H9 (cell line): ENCODE results near the gene PSMD1. TPM values are rescaled to one million over a fixed set of nuclear protein-coding genes. Genes with fewer than 3 reads are reported as not detected.

Experiments used
- DNase-seq: peaks from one replicate; pipeline ENCODE4 v3.0.0-alpha.2; 2017
- H2AFZ ChIP-seq: one replicate; pipeline ENCODE4 v1.6.1; 2013; ENCODE audit warnings: mild to moderate bottlenecking, low read length, control low read depth, moderate library complexity
- H2AK5ac ChIP-seq: 2 replicates; pipeline ENCODE4 v1.6.1; 2013; ENCODE audit warnings: low read length, control low read depth, mixed read lengths; ENCODE audit not compliant: insufficient read length
- H2BK120ac ChIP-seq: one replicate; pipeline ENCODE4 v1.6.1; 2013; ENCODE audit warnings: low read depth, mild to moderate bottlenecking, low read length, control low read depth, inconsistent platforms; ENCODE audit not compliant: poor library complexity, severe bottlenecking
- H2BK12ac ChIP-seq: 2 replicates; pipeline ENCODE4 v1.6.1; 2013; ENCODE audit warnings: low read length, control low read depth, mixed read lengths, low read depth; ENCODE audit not compliant: insufficient read length
- H2BK15ac ChIP-seq: 2 replicates; pipeline ENCODE4 v1.6.1; 2013; ENCODE audit warnings: low read depth, low read length, control low read depth
- H2BK20ac ChIP-seq: one replicate; pipeline ENCODE4 v1.6.1; 2013; ENCODE audit warnings: low read depth, mild to moderate bottlenecking, low read length, control low read depth, inconsistent platforms; ENCODE audit not compliant: poor library complexity, severe bottlenecking
- H2BK5ac ChIP-seq: 2 replicates; pipeline ENCODE4 v1.6.1; 2013; ENCODE audit warnings: low read length, control low read depth, mixed read lengths; ENCODE audit not compliant: insufficient read length
- H3K14ac ChIP-seq: 2 replicates; pipeline ENCODE4 v1.6.1; 2013; ENCODE audit warnings: low read length, control low read depth; ENCODE audit not compliant: insufficient read depth
- H3K18ac ChIP-seq: 2 replicates; pipeline ENCODE4 v1.6.1; 2013; ENCODE audit warnings: low read depth, mild to moderate bottlenecking, mixed read lengths, low read length, control low read depth; ENCODE audit not compliant: insufficient read length
- H3K23ac ChIP-seq: 2 replicates; pipeline ENCODE4 v1.6.1; 2013; ENCODE audit warnings: low read length, control low read depth, mixed read lengths, low read depth; ENCODE audit not compliant: insufficient read length
- H3K23me2 ChIP-seq: 2 replicates; pipeline ENCODE4 v1.6.1; 2013; ENCODE audit warnings: low read depth, mild to moderate bottlenecking, mixed read lengths, low read length, control low read depth; ENCODE audit not compliant: insufficient read length, poor library complexity, severe bottlenecking
- H3K27ac ChIP-seq: 2 replicates; pipeline ENCODE4 v1.5.1; 2013; ENCODE audit warnings: low read length, control low read depth, mixed read lengths, low read depth; ENCODE audit not compliant: insufficient read length
- H3K27me3 ChIP-seq: 2 replicates; pipeline ENCODE4 v1.6.1; 2013; ENCODE audit warnings: low read length, control low read depth, inconsistent platforms; ENCODE audit not compliant: insufficient read depth
- H3K4ac ChIP-seq: 2 replicates; pipeline ENCODE4 v1.6.1; 2013; ENCODE audit warnings: low read depth, mild to moderate bottlenecking, control low read depth, inconsistent platforms, low read length, moderate library complexity
- H3K4me1 ChIP-seq: 2 replicates; pipeline ENCODE4 v1.6.1; 2013; ENCODE audit warnings: low read length, control low read depth, inconsistent platforms; ENCODE audit not compliant: insufficient read depth
- H3K4me2 ChIP-seq: 2 replicates; pipeline ENCODE4 v1.6.1; 2013; ENCODE audit warnings: low read length, control low read depth, mixed read lengths; ENCODE audit not compliant: insufficient read length, insufficient read depth
- H3K56ac ChIP-seq: 2 replicates; pipeline ENCODE4 v1.6.1; 2013; ENCODE audit warnings: low read depth, mild to moderate bottlenecking, mixed read lengths, low read length, control low read depth; ENCODE audit not compliant: insufficient read length
- H3K79me1 ChIP-seq: 2 replicates; pipeline ENCODE4 v1.6.1; 2013; ENCODE audit warnings: low read depth, mild to moderate bottlenecking, moderate library complexity, low read length, control low read depth, inconsistent platforms; ENCODE audit not compliant: insufficient read depth, poor library complexity, severe bottlenecking
- H3K79me2 ChIP-seq: 2 replicates; pipeline ENCODE4 v1.6.1; 2013; ENCODE audit warnings: low read length, control low read depth, inconsistent platforms; ENCODE audit not compliant: insufficient read depth
- H3K9ac ChIP-seq: 2 replicates; pipeline ENCODE4 v1.6.1; 2013; ENCODE audit warnings: low read length, control low read depth, mixed read lengths; ENCODE audit not compliant: insufficient read length; ENCODE audit errors: extremely low read depth
- H3K9me3 ChIP-seq: one replicate; pipeline ENCODE4 v1.6.1; 2013; ENCODE audit warnings: low read depth, low read length, inconsistent platforms; ENCODE audit not compliant: control insufficient read depth
- H3T11ph ChIP-seq: one replicate; pipeline ENCODE4 v1.6.1; 2013; ENCODE audit warnings: mild to moderate bottlenecking, low read length, control low read depth, inconsistent platforms
- H4K20me1 ChIP-seq: one replicate; pipeline ENCODE4 v1.6.1; 2013; ENCODE audit not compliant: control insufficient read depth, insufficient read length, insufficient read depth
- H4K5ac ChIP-seq: 2 replicates; pipeline ENCODE4 v1.6.1; 2013; ENCODE audit warnings: low read depth, mild to moderate bottlenecking, mixed read lengths, low read length, control low read depth; ENCODE audit not compliant: insufficient read length
- H4K8ac ChIP-seq: replicated peaks from 2 replicates; pipeline ENCODE4 v1.6.1; 2013; ENCODE audit warnings: low read length, control low read depth, mixed read lengths, low read depth; ENCODE audit not compliant: insufficient read length
- H4K91ac ChIP-seq: 2 replicates; pipeline ENCODE4 v1.6.1; 2013; ENCODE audit warnings: low read depth, mild to moderate bottlenecking, moderate library complexity, mixed read lengths, low read length, control low read depth; ENCODE audit not compliant: insufficient read length
- H3K27ac Mint-ChIP-seq, 3 experiments: 2 replicates in 2 of 3; 3 replicates in 1 of 3; pipeline ENCODE4 v1.8.0; 2020 to 2021; ENCODE audit warnings: mixed read lengths in 3 of 3, mild to moderate bottlenecking in 1 of 3, moderate library complexity in 1 of 3
- H3K27me3 Mint-ChIP-seq: 2 replicates; pipeline ENCODE4 v1.8.0; 2021; ENCODE audit warnings: low read depth, mild to moderate bottlenecking, moderate library complexity, mixed read lengths
- H3K36me3 Mint-ChIP-seq, 3 experiments: 2 replicates in 2 of 3; 3 replicates in 1 of 3; pipeline ENCODE4 v1.8.0; 2020 to 2021; ENCODE audit warnings: low read depth in 3 of 3, mixed read lengths in 3 of 3; ENCODE audit not compliant: insufficient read depth in 1 of 3
- H3K4me1 Mint-ChIP-seq, 2 experiments: 2 replicates each; pipeline ENCODE4 v1.8.0; 2020; ENCODE audit warnings: mixed read lengths in 2 of 2
- H3K4me3 Mint-ChIP-seq, 2 experiments: 2 replicates in 1 of 2; 3 replicates in 1 of 2; pipeline ENCODE4 v1.8.0; 2020 to 2021; ENCODE audit warnings: mild to moderate bottlenecking in 2 of 2, mixed read lengths in 2 of 2, moderate library complexity in 1 of 2
- H3K9me3 Mint-ChIP-seq, 2 experiments: 2 replicates in 1 of 2; 3 replicates in 1 of 2; pipeline ENCODE4 v1.8.0; 2020; ENCODE audit warnings: mild to moderate bottlenecking in 2 of 2, mixed read lengths in 2 of 2, moderate library complexity in 1 of 2
- WGBS: extraction: QIAGEN DNeasy Blood & Tissue Kit; methylation state at CpG from one replicate; pipeline ENCODE4 v1.1.7; 2013; ENCODE audit warnings: missing lambda C conversion rate, low lambda C conversion rate, mixed read lengths; ENCODE audit not compliant: insufficient read length; ENCODE audit errors: extremely low coverage; 5-methylcytosine and 5-hydroxymethylcytosine counted together
- total RNA-seq: library from RNA; stranded (reverse); gene quantifications from 2 replicates; pipeline ENCODE4 v1.2.1, GENCODE V29; 2021
- TF ChIP-seq, protein P1 (sequence below): fragments of 200-600 bp; sonication (generic); conservative IDR thresholded peaks from 3 replicates; pipeline ENCODE4 v1.8.0; 2021; ENCODE audit warnings: antibody characterized with exemption, mild to moderate bottlenecking

Gene PSMD1
- total RNA-seq, 1 experiment from 2014 or later = 166 TPM

DNA sequence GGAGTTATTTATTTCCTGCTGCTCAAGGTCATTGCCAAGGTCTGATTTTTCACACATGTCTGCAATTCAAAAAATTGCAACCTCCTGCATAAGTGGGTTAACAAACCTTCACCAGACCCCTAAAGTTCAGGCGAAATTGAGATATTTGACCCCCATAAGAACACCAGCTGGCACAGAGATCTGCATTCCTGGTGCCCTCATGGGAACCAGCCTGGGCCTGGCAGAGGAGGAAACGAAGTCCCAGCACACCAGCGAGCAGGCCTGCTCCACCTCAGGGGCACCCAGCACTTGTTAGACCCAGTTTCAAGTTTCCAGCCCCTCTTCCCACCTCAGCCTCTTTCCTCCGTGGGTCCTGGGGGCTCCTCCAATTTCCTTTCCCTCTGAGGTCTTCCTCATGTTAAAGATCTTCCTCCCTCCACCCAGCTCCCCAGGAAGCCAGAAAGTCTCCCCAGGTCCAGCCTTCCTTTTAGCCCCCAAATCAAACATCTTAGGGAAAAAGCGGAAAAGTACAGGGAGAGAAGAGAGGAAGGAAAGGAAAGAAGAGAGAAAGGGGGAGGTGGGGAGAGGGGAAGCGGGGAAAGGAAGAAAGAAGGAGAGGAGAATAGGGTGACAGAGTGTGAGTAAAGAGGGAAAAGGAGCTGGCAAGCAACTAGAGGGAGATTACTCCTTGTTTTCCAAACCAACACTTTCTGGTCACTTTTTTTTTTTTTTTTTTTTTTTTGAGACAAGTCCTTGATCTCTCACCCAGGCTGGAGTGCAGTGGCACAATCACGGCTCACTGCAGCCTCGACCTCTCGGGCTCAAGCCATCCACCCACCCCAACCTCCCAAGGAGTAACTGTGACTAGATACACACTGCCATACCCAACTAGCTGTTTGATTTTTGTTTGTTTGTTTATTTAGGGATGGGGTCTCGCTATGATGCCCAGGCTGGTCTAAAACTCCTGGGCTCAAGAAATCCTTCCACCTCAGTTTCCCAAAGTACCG, 23.2 kb upstream of the PSMD1 start:
- no peaks in the 10 kb centered on the region for H3K9me3 ChIP-seq
- no peak overlapping the region for H3K9ac ChIP-seq
- no peak overlapping the region for H3K4ac ChIP-seq
- H4K20me1 ChIP-seq = no peaks in the 10 kb centered on the region
- no peak overlapping the region for H3K23ac ChIP-seq
- H3K56ac ChIP-seq = no peak overlapping the region
- no CpG with 5 or more reads among the region's 11 CpGs for WGBS
- H4K5ac ChIP-seq = no peak overlapping the region
- peaks cover 66% of the 10 kb centered on the region for H3K27me3 Mint-ChIP-seq
- H3K36me3 Mint-ChIP-seq = no peaks in the 10 kb centered on the region
- no peak overlapping the region for H3T11ph ChIP-seq
- TF ChIP-seq, protein P1, sequence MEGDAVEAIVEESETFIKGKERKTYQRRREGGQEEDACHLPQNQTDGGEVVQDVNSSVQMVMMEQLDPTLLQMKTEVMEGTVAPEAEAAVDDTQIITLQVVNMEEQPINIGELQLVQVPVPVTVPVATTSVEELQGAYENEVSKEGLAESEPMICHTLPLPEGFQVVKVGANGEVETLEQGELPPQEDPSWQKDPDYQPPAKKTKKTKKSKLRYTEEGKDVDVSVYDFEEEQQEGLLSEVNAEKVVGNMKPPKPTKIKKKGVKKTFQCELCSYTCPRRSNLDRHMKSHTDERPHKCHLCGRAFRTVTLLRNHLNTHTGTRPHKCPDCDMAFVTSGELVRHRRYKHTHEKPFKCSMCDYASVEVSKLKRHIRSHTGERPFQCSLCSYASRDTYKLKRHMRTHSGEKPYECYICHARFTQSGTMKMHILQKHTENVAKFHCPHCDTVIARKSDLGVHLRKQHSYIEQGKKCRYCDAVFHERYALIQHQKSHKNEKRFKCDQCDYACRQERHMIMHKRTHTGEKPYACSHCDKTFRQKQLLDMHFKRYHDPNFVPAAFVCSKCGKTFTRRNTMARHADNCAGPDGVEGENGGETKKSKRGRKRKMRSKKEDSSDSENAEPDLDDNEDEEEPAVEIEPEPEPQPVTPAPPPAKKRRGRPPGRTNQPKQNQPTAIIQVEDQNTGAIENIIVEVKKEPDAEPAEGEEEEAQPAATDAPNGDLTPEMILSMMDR = no peak
- no peak overlapping the region for H3K18ac ChIP-seq
- H3K4me1 ChIP-seq = no peaks in the 10 kb centered on the region
- no peak overlapping the region for H3K14ac ChIP-seq
- H2AK5ac ChIP-seq = no peak overlapping the region
- no peak overlapping the region for H2BK15ac ChIP-seq
- no peak overlapping the region for H3K27ac Mint-ChIP-seq
- peaks cover 3% of the 10 kb centered on the region in 2 experiments; a peak in 3 of 4 replicates for H3K4me1 Mint-ChIP-seq
- DNase-seq = no peak
- H3K27ac ChIP-seq = no peak overlapping the region
- no peak overlapping the region for H2BK12ac ChIP-seq
- no peak overlapping the region for H3K4me2 ChIP-seq
- no peaks in the 10 kb centered on the region for H3K9me3 Mint-ChIP-seq
- H4K8ac ChIP-seq = no peak overlapping the region
- H3K79me2 ChIP-seq = no peaks in the 10 kb centered on the region
- peaks cover 16% of the 10 kb centered on the region; the same call in 1 of the 2 replicates for H3K27me3 ChIP-seq
- H3K4me3 Mint-ChIP-seq = no peak overlapping the region
- H2AFZ ChIP-seq = no peak overlapping the region
- peaks cover 7% of the 10 kb centered on the region for H3K23me2 ChIP-seq
- H3K79me1 ChIP-seq = no peaks in the 10 kb centered on the region
- H2BK20ac ChIP-seq = no peak overlapping the region
- H2BK120ac ChIP-seq = no peak overlapping the region
- H4K91ac ChIP-seq = no peak overlapping the region
- H2BK5ac ChIP-seq = no peak overlapping the region
